GM21737 (cell line): ENCODE data around the gene STARD4.

Experiments used
- ATAC-seq: cut with Tn5 transposase; IDR thresholded peaks from one replicate; pipeline ENCODE4 v1.9.1; 2021; ENCODE audit warnings: mild to moderate bottlenecking, moderate library complexity; ENCODE audit not compliant: unreplicated experiment

Gene STARD4, protein sequence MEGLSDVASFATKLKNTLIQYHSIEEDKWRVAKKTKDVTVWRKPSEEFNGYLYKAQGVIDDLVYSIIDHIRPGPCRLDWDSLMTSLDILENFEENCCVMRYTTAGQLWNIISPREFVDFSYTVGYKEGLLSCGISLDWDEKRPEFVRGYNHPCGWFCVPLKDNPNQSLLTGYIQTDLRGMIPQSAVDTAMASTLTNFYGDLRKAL

DNA sequence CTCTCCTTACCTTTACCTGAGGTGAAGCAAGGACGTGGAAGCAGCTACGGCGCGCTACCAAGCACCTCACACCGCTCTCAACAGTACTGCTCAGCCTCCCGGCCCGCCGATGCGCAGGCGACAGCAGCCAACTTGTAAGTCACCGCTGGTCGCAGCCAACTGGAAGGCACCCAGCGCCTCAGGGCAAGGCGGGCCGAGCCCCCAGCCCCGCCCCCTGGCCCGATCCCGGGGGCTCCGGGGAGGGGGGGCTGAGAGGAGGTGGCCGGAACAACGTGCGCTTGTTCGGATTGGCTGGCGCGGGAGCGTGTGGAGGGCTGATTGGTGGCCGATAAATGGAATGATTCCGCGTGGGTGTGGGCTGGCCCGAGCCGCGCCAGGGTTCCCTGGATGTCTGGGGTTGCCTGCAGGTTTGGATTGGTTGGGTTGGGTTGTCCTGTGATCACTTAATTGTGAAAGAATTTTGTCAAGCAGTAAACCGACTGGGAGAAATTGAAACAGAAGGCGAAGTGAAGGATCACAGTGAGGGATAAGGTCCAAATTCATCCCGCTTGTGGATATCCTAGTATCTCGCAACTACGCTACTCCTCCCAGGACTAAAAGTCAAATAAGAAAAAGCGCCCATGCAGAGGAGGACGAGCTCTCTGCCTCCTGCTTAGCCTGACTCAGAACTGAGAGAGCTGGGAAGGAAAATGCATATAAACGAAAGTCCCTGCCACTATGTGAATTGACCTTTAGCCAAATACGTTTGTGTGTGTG, at the start of gene STARD4:
Gene STARD4, minus strand, starts transcription at position 161 of the 756 bp plus-strand sequence. CDS start 5,102 bp downstream, outside the sequence.
- peak; percentile 93 for ATAC-seq

GRCh38 chr5:111559680-111560079, 47.3 kb upstream of the STARD4 start:
- no peak for ATAC-seq

GRCh38 chr5:111557686-111558085, 45.4 kb upstream of the STARD4 start:
- no peak for ATAC-seq

GRCh38 chr5:111557111-111557510, 44.8 kb upstream of the STARD4 start:
- ATAC-seq = no peak

GRCh38 chr5:111556501-111556900, 44.2 kb upstream of the STARD4 start:
- no peak for ATAC-seq

DNA sequence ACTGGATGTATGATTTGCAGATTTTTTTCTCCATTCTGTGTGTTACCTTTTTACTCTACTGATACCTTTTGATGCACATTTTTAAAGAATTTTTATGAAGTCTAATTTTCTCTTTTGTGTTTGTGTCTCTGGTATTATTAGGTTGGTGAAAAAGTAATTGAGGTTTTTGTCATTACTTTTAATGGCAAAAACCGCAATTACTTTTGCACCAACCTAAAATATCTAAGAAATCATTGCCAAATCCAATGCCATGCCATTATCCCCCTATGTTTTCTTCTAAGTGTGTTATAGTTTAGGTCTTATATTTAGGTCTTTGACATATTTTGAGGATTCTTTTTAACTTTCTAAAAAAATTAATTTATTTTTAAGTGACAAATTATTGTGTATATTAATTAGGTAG, 43.4 kb upstream of the STARD4 start:
- ATAC-seq = no peak

GRCh38 chr5:111553868-111554267, 41.5 kb upstream of the STARD4 start:
- no peak for ATAC-seq

DNA sequence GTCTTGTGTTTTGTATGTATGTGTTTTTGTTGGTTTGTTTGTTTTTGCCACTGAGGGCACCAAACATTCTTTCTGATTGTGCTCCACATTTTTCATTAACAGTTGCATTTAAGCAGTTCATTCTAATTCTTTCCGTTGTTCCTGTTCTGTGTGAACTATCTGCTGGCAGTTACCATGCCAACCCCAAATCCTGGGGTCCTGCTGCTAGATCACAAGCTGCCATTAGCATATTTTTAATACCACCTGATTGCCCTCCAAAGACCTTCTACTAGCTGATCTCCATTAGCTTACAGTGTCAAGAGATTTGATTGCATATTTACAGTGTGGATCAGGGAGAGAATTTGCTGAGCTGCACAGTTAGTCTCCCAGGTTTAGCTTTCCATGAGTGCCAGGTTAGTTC, 40.6 kb upstream of the STARD4 start:
- ATAC-seq = no peak

DNA sequence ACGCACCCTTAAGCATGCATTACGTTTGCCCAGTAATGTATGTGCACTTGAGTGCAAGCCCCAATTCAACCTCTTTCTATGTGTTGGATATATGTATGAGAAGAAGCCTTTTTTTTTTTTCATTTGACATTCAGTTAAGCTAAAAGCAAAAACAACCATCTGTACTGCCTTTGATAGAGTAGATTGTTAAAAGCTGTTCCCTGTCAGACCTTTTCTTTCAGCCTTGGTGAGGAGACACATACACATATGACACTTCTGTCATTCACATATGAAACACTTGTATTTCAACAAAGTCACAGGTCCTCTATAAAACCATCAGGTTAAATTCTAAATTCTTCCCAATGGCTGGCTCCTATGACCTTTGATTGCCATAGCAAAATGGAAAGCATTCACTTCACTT, 40.2 kb upstream of the STARD4 start:
- no peak for ATAC-seq

DNA sequence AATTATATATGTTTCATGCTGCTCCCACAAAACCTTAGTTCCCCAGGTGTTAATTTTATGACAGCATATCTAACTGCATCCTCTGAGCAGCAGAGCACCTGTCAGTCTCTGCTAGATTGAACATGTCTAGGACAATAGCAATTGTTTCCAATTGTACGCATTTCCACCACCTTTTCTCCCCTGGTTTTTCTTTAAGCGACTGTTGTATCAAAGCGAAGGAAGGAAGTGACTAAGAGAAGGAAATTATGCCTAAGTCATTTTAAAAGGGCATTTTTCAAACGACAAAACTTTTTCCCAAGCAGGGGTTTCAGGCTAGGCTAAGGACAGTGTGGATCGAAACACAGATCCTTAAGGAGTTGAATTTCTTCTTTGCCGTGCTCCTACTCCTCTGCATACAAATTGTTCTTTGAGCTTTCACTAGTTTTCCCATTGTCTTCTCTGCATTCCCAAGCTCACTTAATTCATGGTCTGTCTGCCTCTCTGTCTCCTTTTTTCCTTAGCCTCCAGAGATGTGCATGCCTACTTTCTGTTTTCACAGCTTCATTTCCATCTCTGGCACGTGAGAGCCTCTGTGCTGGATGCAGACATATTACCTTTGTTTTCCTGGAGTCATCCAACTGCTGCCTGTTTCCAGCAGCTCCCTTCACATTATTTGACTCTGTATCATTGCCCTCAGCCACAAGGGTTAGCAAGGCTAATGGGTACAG, 39.4 kb upstream of the STARD4 start:
- no peak for ATAC-seq

DNA sequence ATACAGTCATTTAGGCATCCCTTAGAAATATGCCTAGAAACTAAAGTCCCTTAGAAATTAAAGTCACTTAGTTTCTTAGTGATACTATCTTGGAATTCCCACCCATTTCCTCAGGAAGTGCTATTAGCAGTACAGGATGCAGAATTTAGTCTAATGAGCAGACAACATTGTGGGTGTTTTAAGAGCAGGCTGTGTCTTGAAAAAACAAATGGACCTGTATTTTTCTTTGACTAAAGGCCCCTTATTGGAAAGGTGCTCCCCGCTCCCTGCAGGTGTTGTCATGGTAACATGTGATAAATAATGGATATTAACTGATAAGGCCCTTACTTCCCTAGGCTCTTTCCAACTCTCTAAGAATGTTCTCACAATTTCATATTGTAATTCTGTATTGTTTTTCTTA, 38.8 kb upstream of the STARD4 start:
- no peak for ATAC-seq

DNA sequence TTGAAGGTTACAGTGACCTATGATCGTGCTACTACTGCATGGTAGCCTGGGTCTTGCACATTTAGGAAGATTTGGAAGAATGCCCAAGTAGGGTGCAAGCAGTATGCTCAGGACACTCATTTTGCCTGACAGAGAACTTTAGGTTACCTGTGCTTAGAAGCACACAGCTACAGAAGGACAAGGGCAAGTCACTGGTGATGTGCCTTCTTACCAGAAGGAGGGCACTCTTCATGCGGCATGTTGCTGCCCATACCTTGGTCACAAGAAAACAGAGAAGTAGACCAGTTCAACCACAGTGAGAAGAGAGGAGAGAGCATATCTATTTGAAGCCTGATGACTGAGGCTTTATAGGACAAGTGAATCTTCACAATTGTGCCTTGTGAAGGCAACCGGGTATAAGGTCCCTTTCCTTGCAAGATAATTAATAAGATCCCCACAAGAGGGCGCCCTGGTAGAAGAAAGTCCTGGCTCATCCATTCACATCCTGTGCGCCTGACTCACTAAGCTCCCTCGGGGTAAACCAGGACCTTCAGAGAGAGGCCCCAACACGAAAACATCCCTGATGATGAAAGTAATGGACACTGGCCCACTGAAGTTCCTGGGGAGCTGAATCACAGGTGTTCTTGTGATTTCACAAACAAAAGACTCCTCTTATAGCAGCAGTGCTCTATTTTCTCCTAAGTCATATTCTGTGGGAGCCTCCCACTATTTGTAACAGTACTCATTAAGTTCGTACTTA, 38.1 kb upstream of the STARD4 start:
- ATAC-seq = peak; percentile 73

- no peak for ATAC-seq
Measured at GRCh38 chr5:111548992-111549649, 36.8 kb upstream of the STARD4 start.

GRCh38 chr5:111548348-111548950, 36.1 kb upstream of the STARD4 start:
- ATAC-seq = no peak

GRCh38 chr5:111545031-111545430, 32.7 kb upstream of the STARD4 start:
- no peak for ATAC-seq

GRCh38 chr5:111537141-111538024, 25.0 kb upstream of the STARD4 start:
- ATAC-seq = no peak

DNA sequence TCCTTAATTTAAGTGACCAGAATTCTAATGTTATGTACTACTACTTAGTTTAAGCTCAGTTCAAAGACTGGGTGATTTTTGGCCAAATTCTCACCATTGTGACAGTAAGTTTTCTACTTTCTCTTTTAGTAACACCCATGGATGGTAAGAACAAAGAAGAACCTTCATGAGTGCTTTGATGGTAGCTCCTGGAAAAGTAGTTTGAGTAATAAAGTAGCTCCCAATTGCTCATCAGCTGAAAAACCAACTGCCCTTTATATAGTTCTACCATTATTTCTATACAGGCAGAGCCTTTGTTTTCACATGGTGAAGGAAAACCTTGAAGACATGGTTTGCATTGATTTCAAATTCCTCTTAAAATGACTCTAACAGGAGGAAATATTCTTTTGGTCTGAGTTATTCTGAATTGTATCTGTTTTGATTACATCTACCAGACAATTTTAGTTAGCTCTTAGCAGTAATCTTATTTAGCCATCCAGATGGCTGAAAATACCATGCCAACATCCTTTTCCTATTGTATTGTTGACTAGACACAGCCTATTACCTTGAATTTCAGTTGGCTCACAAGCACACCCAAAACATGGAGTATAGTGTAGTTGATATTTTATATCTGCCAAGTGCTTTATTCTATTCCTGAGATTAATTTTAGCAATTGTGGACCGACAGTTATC, 23.7 kb upstream of the STARD4 start:
- no peak for ATAC-seq

GRCh38 chr5:111532886-111533582, 20.7 kb upstream of the STARD4 start:
- ATAC-seq = no peak
